Ishikawa (cell line): ENCODE measurements around the gene CTSZ.

Experiments used
- CEBPB ChIP-seq: IDR thresholded peaks from 2 replicates; pipeline ENCODE4 v1.6.1; 2012
- CREB1 ChIP-seq: IDR thresholded peaks from 2 replicates; pipeline ENCODE4 v1.6.1; 2012; ENCODE audit warnings: low read depth
- EGR1 ChIP-seq: IDR thresholded peaks from 2 replicates; pipeline ENCODE4 v1.6.1; 2012
- EP300 ChIP-seq: IDR thresholded peaks from 2 replicates; pipeline ENCODE4 v1.6.1; 2012; ENCODE audit warnings: borderline replicate concordance
- FOXM1 ChIP-seq: IDR thresholded peaks from 2 replicates; pipeline ENCODE4 v1.6.1; 2012; ENCODE audit warnings: low read depth, borderline replicate concordance
- NFIC ChIP-seq: IDR thresholded peaks from 2 replicates; pipeline ENCODE4 v1.6.1; 2012
- RAD21 ChIP-seq: IDR thresholded peaks from 2 replicates; pipeline ENCODE4 v1.6.1; 2012; ENCODE audit warnings: low read depth
- TAF1 ChIP-seq: IDR thresholded peaks from 2 replicates; pipeline ENCODE4 v1.6.1; 2012; ENCODE audit warnings: low read depth, mild to moderate bottlenecking
- TCF12 ChIP-seq: IDR thresholded peaks from 2 replicates; pipeline ENCODE4 v1.6.1; 2012; ENCODE audit warnings: low read depth
- TEAD4 ChIP-seq: IDR thresholded peaks from 2 replicates; pipeline ENCODE4 v1.6.1; 2012
- USF1 ChIP-seq: IDR thresholded peaks from 2 replicates; pipeline ENCODE4 v1.6.1; 2012
- YY1 ChIP-seq: IDR thresholded peaks from 2 replicates; pipeline ENCODE4 v1.6.1; 2012; ENCODE audit warnings: low read depth
- ZBTB7A ChIP-seq: IDR thresholded peaks from 2 replicates; pipeline ENCODE4 v1.6.1; 2012; ENCODE audit warnings: low read depth
- TF ChIP-seq, protein P1 (sequence below): IDR thresholded peaks from 2 replicates; pipeline ENCODE4 v1.6.1; 2012; ENCODE audit warnings: low read depth, mild to moderate bottlenecking
- TF ChIP-seq, protein P2 (sequence below): IDR thresholded peaks from 2 replicates; pipeline ENCODE4 v1.6.1; 2012

The CTSZ gene

GRCh38 chr20:58978351-58979190 is 28.5 kb downstream of the CTSZ start:
- TF ChIP-seq CEBPB (no peak), TCF12 (no peak), TAF1 (no peak), CREB1 (no peak), RAD21 (no peak)
- TF ChIP-seq, protein P1, sequence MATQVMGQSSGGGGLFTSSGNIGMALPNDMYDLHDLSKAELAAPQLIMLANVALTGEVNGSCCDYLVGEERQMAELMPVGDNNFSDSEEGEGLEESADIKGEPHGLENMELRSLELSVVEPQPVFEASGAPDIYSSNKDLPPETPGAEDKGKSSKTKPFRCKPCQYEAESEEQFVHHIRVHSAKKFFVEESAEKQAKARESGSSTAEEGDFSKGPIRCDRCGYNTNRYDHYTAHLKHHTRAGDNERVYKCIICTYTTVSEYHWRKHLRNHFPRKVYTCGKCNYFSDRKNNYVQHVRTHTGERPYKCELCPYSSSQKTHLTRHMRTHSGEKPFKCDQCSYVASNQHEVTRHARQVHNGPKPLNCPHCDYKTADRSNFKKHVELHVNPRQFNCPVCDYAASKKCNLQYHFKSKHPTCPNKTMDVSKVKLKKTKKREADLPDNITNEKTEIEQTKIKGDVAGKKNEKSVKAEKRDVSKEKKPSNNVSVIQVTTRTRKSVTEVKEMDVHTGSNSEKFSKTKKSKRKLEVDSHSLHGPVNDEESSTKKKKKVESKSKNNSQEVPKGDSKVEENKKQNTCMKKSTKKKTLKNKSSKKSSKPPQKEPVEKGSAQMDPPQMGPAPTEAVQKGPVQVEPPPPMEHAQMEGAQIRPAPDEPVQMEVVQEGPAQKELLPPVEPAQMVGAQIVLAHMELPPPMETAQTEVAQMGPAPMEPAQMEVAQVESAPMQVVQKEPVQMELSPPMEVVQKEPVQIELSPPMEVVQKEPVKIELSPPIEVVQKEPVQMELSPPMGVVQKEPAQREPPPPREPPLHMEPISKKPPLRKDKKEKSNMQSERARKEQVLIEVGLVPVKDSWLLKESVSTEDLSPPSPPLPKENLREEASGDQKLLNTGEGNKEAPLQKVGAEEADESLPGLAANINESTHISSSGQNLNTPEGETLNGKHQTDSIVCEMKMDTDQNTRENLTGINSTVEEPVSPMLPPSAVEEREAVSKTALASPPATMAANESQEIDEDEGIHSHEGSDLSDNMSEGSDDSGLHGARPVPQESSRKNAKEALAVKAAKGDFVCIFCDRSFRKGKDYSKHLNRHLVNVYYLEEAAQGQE: no peak
- TF ChIP-seq, protein P2, sequence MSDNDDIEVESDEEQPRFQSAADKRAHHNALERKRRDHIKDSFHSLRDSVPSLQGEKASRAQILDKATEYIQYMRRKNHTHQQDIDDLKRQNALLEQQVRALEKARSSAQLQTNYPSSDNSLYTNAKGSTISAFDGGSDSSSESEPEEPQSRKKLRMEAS: no peak

GRCh38 chr20:58976061-58976730 is 30.9 kb downstream of the CTSZ start:
- TF ChIP-seq EGR1 (no peak), NFIC (no peak), CREB1 (no peak), TEAD4 (no peak), USF1 (no peak), EP300 (no peak), YY1 (no peak)

GRCh38 chr20:58975353-58975752 is 31.7 kb downstream of the CTSZ start:
- TF ChIP-seq EGR1: no peak
- no peak for TF ChIP-seq CEBPB
- TF ChIP-seq EP300: no peak
- no peak for TF ChIP-seq YY1
- TF ChIP-seq RAD21: no peak
- TF ChIP-seq FOXM1: no peak
- TF ChIP-seq ZBTB7A: no peak
- no peak for TF ChIP-seq CREB1
- TF ChIP-seq, protein P1: no peak
- no peak for TF ChIP-seq TEAD4
- no peak for TF ChIP-seq TAF1

- TF ChIP-seq FOXM1 (no peak), TCF12 (no peak), EP300 (no peak), TAF1 (no peak), NFIC (no peak), RAD21 (no peak), YY1 (no peak), CREB1 (no peak), USF1 (no peak), ZBTB7A (no peak), EGR1 (no peak), TEAD4 (no peak), CEBPB (no peak)
- TF ChIP-seq, protein P2: no peak
Observed at GRCh38 chr20:58973866-58974265, 33.2 kb downstream of the CTSZ start.

GRCh38 chr20:58973179-58973578 is 33.9 kb downstream of the CTSZ start:
- TF ChIP-seq NFIC (no peak), RAD21 (no peak), YY1 (no peak), TAF1 (no peak), ZBTB7A (no peak), CREB1 (no peak), USF1 (no peak), EGR1 (no peak), CEBPB (no peak), FOXM1 (no peak)
- TF ChIP-seq, protein P1: no peak
